Non-pigmented ciliary epithelial cell (primary cell): ENCODE measurements around the gene FNBP1L.
"Not testable (repeated sequence)": the region's sequence is repeated elsewhere in the genome, so short reads cannot be mapped to it uniquely, and the experiment has no call there.

Experiments
- DNase-seq: peaks from one replicate; pipeline ENCODE4 v3.0.0-alpha.2; 2010; ENCODE audit warnings: low read depth

Gene FNBP1L

DNA sequence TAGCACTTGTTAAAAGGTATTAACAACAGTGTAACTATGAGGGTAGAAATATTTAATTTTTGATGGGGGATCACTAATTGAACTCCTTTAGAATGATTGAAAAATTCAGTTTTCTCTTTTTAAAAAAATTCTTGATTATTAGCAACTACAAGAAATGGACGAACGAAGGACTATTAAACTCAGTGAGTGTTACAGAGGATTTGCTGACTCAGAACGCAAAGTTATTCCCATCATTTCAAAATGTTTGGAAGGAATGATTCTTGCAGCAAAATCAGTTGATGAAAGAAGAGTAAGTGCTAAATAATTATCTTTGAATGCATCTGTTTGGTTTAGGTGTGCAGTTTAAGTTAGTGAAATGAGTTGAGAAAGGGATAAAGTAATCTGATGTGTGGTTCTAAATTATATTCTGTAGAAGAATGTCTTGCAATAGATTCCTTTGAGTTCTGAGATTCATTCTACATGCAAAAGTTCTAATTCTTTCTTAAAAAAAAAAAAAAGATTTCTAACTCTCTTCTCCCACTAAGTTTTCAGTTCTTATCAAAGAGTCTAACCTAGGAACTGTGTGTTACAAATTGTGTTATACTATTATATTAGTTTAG, 85.0 kb downstream of the FNBP1L start:
- no peak for DNase-seq

DNA sequence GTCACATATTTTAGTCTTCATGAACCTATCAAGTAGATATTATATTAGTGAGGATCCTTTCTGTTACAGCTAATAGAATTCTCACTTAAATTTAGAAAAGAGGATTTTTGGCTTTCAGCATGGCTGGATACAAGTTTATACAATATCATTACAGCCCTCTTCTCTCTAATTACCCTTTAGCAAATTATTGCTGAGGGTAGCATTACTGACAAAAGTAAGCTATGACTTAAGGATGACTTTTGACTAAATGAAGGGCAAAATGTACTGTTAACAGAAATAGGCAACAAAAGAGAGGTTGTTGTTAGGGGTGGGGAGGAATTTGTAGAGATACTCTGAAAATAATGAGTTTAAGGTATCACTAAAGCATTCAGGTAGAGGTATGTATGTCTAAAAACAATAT, 85.8 kb downstream of the FNBP1L start:
- DNase-seq, result no peak

DNA sequence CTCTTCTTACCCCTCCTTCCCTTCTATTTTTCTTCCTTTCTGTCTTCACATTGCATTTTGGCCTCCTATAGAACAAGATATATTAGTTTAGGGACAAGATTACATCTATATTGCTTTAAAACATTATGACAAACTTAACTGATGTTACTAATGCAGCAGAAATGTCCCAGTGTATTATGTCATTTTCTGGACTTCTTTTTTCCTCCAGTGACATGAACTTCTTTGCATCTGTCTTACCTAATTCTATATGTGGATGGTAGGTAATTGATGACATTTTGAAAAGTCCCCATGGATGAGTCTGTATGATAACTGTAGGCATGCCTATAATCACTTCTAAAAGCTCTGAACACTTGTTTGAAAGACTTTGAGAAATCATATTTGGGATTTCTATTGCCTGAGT, 89.5 kb downstream of the FNBP1L start:
- no peak for DNase-seq

DNA sequence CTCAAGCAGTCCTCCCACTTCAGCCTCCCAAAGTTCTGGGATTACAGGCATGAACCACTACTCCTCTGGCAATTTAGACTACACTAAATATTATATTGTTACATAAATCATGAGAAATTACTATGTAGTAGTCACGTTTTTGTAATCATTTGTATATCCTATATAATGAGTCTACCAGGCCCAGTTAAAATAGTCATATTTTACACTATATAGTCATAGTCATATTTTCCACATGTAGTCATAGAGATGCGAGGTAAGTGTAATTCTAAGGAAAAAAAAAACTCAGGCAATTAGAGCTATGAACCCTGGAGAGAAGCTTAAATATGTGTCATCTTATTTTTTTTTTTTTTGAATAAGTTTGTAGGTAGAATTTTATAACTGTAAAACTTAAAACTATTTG, 90.0 kb downstream of the FNBP1L start:
- no peak for DNase-seq

DNA sequence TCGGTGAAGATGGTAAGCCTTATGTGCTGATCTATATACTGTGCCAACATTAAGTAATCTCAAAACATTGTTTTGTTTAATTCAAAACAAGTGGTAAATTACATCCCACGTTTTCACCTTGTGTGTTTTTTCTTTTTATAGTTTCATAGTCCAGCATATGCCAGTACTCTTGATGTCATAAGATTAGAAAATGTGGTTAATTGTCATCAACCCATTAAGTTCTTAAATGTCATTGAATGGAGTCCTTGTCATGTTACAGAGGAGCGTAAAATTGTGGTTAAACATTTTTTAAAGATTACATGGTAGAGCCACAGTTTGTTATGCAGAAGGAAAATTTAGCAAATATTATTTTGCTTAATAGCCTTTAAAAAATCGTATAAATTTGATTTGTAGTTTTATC, 93.1 kb downstream of the FNBP1L start:
- no peak for DNase-seq

DNA sequence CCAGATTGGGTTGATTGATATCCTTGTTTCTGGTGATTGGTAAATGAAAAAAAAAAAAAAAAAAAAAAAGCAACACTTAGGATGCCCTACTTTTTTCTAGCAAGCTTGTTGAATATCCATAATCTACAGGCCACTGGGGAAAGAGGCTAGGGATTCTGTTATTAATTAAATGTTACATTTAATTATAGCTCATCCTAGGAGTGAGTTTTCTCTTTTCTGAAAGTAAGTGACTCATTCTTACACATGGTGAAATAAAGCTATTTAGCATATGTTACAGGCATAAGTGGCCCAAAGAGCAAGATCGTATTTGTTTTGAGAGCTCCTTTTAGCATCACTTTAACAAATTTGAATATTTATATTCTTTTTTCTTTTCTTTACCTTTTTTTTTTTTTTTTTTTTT, 94.5 kb downstream of the FNBP1L start:
- no peak for DNase-seq

DNA sequence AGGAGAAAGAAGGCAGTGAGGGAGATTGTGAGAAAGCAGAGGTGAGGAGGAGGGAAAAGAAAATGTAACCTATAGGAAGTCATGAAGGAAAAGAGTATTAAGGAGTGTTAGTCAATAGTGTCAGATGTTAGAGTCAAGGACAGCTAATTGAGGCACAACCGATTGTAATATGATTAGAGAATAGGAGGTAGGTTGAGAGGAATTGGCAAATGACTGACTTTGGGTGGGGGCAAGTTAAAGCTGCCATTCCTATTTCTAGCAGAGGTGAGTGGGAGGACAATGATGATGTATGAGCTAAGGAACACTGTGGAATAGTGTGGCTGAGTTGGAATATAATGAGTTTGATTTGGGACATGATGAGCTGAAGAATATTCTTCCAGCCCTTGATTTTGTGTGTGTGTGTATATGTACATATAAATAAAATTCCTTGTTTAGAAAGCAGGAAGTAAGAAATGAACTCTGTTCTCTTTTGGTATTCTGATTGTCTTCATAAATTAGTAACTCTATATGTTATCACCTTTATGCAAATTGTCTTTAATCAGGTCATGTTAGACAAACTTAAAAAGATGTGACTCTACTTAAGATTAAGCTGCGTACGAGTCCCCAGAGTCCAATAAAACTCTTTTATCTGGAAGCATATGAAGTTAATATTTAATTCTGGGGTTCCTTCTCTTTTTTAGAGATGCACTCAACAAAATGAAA, 98.4 kb downstream of the FNBP1L start:
- DNase-seq, result no peak

DNA sequence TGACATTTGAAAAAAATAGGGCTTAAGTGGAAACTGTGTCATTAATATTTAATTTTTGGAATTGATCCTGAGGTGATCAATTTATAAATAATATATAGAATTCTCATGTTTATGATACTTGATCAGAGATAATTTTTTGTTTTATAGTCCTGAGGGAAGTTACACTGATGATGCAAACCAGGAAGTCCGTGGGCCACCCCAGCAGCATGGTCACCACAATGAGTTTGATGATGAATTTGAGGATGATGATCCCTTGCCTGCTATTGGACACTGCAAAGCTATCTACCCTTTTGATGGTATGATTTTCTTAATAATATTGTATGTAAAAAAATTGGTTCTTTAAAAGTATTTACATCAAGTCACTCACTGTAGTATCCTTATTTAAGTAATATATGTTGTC, 101.2 kb downstream of the FNBP1L start:
- no peak for DNase-seq

DNA sequence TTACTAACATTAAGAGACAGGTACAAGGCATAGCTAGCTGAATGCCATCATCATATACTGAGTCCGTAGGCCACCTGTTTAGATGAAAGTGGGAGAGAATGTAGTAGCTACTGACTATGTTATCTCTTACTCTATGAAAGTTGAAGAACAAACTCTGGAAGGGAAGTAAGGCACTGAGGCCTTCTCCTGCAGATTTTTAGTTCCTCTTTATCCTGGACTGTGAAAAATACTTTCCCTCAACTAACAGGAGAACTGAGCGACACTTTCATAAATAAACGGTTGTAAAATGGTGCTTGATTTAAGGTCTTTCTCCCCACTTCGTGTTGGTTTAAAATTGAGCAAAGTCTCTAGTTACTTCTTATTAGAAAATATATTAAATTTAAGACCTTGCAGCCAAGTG, 101.9 kb downstream of the FNBP1L start:
- DNase-seq, result no peak

DNA sequence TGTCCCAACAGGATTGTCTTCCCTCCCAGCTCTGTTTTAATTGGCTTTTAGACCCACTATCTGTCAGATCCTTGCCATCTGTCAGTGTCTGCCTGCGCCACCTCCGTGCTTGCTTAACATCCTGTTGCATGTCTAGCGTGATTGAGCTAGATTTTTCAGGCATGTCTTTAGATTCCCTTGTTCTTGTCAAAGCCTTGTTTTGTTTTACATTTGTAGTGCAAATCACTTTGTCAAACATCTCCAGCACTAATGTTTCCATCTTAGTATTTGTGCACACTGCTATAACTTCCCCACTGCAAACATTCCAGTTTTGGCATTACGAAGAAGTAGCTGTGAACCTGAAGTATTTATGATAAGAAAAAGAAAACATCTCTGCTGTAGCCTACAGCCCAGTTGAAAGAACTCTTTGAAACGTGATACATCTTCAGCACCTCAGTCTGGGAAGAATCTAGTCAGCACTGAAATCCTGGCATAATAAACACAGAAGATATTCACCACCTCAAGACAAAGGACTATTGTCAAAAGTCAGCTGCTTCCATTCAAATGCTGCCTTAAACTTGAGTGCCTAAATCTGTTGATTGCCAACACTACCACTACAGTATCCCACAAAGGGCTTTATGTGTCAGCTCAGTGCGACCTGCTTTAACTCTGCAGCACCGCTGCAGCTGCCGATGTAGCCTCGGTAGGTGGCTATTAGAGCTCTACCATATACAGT, 105.0 kb downstream of the FNBP1L start:
- DNase-seq, result no peak

DNA sequence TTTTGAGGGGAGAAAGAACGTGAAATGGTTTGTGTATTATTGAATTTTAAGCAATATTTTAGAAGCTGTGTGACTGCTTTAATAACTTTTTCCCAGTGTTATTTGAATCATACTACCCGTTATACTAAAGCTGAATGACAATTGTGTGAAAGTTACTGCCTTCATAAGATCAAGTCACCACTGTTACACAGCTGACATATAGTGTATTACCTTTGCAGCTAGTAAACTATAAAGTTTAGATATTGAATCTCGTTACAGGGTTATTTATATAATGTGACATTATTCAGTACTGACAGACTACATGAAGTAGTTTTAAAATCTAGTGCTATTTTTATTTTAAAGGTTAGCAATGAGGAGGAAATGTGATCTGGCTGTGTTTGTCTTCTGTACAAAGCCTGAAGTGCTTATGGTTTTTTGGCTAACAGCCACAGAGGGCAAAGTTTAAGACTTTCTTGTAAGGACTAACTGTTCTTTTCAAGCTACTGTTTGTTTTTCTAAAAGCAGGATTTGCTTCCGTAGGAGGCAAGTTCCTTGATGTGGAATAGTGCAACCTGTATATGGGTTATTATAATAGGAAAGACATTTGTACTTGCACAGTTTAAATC, 106.1 kb downstream of the FNBP1L start:
- not testable (repeated sequence) for DNase-seq

DNA sequence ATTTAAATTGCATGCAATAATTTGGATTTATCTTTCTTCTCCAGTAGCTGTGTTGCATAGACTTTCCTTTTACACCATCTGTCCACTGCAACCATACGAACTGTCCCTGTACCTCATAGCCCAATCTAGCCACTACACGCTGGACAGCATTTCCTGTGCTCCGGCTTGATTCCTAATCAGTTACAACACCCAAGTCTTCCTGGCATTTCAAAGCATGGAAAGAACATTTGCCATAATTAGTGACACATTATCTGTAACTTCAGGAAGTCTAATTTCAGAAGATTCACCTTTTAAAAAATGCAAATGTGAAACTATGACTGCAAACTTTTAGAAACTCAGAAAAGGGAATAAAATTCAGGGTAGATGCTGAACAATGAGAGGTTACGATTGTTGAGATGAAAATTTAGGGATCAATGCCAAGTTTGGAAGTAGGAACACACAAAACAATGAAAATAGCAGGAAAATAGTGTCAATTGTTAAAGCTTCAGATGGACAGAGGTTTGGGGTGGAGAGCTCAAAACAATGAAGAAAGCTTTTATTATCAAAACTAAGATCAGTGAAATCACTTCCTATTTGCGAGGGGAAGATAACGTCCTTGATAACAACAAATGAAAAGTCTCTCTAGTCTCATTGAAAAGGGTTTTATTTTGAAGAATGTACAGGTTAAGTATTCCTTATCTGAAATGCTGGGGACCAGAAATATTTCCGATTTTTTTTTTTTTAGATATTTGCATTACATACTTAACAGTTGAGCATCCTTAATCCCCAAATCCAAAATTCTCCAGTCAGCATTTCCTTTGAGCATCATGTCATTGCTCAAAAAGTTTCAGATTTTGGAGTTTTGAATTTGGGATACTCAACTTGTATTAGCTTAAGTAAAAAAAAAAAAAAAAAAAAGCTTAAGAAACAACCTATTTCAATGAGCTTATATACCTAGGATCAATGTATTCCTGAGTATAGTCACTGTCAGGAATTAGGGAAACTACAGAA, 107.3 kb downstream of the FNBP1L start:
- DNase-seq, result no peak

DNA sequence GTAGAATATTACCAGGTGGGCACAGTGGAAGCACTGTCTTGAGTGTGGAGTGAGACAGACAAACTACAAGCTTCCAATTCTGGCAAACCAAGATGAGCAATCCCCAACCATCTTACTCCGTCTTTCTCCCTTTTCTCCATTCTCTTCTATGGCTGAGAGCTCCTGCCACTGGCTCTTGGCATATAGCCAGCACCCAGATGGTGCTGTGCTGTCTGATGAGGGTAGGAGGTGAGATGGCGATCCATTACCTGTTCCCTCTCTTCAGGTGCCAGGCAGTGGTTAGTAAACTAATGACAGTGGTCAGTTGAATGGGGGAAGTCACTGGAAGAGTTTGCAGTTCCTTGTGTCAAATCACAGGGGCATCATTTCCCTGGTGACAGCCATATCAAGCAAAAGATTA, 108.4 kb downstream of the FNBP1L start:
- no peak for DNase-seq

DNA sequence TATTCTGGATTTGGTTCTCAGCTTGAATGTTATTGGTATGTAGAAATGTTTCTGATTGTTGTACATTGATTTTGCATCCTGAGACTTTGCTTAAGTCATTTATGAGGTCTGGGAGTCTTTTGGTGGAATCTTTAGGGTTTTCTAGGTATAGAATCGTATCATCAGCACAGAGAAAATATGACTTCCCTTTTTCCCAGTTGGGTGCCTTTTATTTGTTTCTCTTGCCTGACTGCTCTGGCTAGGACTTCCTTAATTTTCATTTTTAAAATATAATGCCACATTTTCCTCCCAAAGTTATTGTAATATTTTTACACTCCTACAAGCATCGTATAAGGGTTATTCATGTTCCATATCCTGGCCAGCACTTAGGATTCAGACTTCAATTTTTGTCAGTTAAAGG, 111.1 kb downstream of the FNBP1L start:
- no peak for DNase-seq

DNA sequence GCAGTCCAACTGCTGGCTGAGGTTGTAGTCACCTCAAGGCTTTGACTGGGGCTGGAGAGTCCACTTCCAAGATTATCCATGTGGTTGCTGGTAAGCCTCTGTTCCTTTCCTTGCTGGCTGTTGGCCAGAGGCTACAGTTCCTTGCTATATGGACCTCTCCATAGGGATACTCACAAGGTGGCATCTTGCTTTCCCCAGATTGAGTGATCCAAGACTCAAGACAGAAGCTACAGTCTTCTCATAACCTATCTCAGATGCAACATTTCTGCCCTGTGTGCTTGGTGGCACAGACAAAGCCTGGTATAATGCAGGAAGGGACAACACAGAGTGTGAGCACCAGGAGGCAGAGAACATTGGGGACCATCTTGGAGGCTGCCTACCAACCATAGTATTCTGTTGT, 111.8 kb downstream of the FNBP1L start:
- DNase-seq, result no peak

DNA sequence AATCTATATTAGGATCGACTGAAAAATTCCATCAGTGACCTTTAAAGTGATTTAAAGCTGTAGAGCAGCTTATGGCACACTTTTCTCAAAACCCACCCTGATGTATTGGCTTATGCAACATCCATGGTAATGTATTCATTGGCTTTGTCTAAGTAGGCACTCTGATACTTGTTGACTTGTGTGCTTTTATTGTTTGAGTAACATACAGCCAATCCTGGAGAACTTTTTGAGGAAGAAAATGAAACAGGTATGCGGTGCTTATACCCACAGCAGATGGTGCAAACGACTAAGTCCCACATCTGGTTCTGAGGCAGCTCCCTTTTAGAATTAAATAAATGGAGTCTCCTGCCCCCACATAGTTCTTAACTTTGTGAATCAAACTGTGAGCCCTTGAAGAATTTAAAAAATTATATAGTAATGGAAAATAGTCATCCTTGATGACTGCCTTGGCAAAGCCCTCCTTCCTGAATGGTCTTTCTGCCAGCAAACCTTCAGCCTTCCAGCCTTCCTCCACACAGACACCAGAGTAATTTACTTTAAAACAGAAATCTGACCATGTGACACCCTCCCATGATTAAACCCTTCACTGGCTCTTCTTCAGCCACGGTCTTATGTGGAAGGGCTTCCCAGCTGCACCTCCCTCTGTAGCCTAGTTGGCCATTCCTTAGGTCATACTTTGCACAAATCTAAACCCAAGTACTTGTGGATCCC, 117.7 kb downstream of the FNBP1L start:
- no peak for DNase-seq

DNA sequence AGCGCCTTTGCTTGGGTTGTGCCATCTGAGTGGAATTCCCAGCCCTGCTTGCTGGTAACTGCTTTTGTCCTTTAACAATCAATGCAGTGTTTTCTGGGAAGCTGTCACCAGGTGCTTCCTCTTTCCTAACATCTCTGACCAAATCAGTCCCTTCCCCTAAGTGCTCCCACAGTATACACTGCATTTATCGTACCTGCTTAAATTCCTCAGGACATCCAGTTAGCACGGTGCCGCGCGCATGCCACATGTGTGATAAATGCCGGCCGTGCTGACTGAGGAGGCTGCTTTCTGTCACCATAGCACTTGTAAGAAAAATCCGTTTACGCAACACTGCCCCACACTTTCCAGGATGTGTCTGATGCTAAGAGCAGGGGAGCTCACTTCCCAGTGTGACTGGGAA, 118.3 kb downstream of the FNBP1L start:
- no peak for DNase-seq

DNA sequence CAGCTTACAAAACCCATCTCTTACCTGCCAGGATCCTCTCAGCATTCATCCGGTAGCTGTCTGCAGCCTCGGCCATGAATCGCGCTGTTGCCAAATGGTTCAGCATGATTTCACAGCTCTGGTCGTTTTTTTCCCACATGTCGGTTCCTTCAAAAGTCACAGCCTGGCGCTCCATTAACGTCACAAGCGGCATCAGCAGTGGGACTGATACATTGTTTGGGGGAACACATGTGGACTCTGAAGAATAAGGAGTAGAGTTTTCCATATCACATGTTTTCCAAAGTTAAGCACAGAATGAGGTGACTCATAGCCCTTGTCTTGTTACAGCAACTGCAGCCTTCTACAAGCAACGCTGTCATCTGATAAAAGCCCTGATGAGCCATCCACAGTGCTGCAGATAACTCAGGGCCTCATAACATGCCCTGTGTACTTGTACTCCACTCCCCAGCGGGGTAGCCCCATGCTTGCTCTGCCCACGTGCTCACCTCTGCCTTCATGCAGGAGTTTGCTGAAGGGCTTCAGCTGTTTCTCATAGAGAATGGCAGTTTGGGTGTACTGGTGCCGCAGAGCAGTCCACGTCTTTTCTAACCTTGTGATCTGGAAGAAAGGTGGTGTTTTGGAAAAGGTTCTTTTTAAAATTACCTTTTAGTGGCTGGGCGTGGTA, 119.5 kb downstream of the FNBP1L start:
- DNase-seq, result peak; percentile 88

DNA sequence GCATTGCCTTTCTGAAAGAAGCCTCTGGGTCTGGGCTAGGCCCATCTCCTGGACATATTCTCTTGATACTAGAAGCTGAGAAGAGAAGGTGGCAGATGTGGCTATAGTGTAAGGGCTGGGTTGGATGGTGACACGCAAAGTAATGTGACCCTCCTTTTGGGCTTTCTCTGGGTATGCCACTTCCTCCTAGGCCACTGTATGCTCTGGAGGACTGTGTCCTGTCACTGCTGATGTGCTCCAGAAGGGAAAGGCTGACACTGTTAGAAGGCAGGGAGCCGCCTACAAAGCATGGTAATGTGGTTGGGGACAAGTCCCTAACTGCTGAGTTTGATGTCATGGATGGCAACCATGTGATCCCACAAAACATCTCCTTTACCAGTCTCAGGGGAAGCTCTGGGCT, 121.6 kb downstream of the FNBP1L start:
- DNase-seq, result no peak

DNA sequence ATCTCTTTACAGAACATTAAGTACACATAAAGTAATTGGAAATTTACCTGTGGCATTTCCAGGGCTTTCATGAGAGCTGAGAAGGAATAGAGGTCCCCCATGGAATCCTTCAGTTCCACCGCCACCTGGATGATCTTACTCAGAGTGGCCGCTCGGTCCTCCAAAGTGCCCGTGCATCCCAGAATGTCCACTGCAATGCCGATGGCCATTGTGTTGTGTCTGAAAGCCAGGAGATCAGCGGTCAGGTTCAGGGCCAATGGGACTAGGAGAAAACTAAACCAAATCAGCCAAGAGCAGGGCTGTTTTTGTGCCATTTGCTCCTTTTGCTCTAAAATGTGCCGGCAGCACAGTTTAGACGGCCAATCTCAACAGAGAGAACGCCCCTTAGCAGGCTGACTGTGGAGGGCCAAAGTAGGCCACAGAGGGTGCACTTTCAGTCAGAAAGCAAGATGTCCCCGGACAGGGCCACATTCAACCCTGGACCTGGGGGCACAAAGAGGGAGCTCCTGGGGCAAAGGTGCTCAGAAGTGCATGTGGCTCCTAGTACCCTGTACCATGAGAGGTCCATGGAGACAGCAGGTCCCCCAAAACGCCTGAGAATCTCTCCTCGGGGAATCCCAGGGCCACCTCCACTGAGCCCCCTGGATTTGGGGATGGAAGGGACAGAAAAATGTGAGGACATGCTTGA, 123.8 kb downstream of the FNBP1L start:
- no peak for DNase-seq
